Activated CD4-positive, alpha-beta T cell treated with anti-CD3 and anti-CD28 coated beads, Interleukin-2, amount 10 ng/mL, durations not matched to agents 24 days and 14 days (primary cell): Measurements from ENCODE around the gene WT1. TPM values are rescaled to one million over a fixed set of nuclear protein-coding genes. Genes with fewer than 3 reads are reported as not detected.

Experiments
- total RNA-seq: library from RNA; stranded (reverse); gene quantifications from 2 replicates; pipeline ENCODE4 v1.2.3, GENCODE V29; 2022

Gene WT1
- total RNA-seq, 1 donor from 2014 or later, result not detected

Other genes with a start within 250 kb of the WT1 start
- 348 and 351 TPM in 2 replicates for gene EIF3M, start 148.3 kb upstream of the WT1 start, total RNA-seq